GM21528 (cell line): ENCODE measurements around the gene NPEPPS.

Experiments
- ATAC-seq: cut with Tn5 transposase; IDR thresholded peaks from one replicate; pipeline ENCODE4 v1.9.1; 2021; ENCODE audit warnings: mild to moderate bottlenecking, moderate library complexity; ENCODE audit not compliant: unreplicated experiment, low FRiP score

The NPEPPS gene

GRCh38 chr17:47622180-47622549, 91.3 kb downstream of the NPEPPS start:
- no peak for ATAC-seq

- ATAC-seq = no peak
Measured at GRCh38 chr17:47624727-47625068, 93.8 kb downstream of the NPEPPS start.

- no peak for ATAC-seq
Measured at GRCh38 chr17:47628014-47628566, 97.2 kb downstream of the NPEPPS start.

- ATAC-seq = no peak
Measured at GRCh38 chr17:47629826-47630225, 98.9 kb downstream of the NPEPPS start.

GRCh38 chr17:47630614-47631013, 99.7 kb downstream of the NPEPPS start:
- no peak for ATAC-seq

- ATAC-seq = no peak
Measured at GRCh38 chr17:47632991-47633390, 102.1 kb downstream of the NPEPPS start.

GRCh38 chr17:47633996-47634395, 103.1 kb downstream of the NPEPPS start:
- no peak for ATAC-seq

- no peak for ATAC-seq
Measured at GRCh38 chr17:47634870-47635269, 104.0 kb downstream of the NPEPPS start.

- no peak for ATAC-seq
Measured at GRCh38 chr17:47635734-47636133, 104.8 kb downstream of the NPEPPS start.

- no peak for ATAC-seq
Measured at GRCh38 chr17:47636273-47637030, 105.5 kb downstream of the NPEPPS start.

- ATAC-seq = no peak
Measured at GRCh38 chr17:47638903-47639302, 108.0 kb downstream of the NPEPPS start.

GRCh38 chr17:47640076-47640475, 109.2 kb downstream of the NPEPPS start:
- no peak for ATAC-seq

GRCh38 chr17:47641202-47641601, 110.3 kb downstream of the NPEPPS start:
- no peak for ATAC-seq

- no peak for ATAC-seq
Measured at GRCh38 chr17:47643116-47643515, 112.2 kb downstream of the NPEPPS start.

GRCh38 chr17:47644324-47644723, 113.4 kb downstream of the NPEPPS start:
- ATAC-seq = no peak

GRCh38 chr17:47649153-47649971, 118.5 kb downstream of the NPEPPS start, which contains the start of gene KPNB1:
Gene KPNB1 (plus strand): TSS chr17:47649919. CDS start chr17:47650245, 326 bp downstream.
- peak; percentile 85 for ATAC-seq

- peak; percentile 2 for ATAC-seq
Measured at GRCh38 chr17:47649972-47650524, 119.1 kb downstream of the NPEPPS start.

- peak; percentile 40 for ATAC-seq
Measured at GRCh38 chr17:47650525-47651522, 119.9 kb downstream of the NPEPPS start.

- ATAC-seq = no peak
Measured at GRCh38 chr17:47651704-47652103, 120.8 kb downstream of the NPEPPS start.

- no peak for ATAC-seq
Measured at GRCh38 chr17:47652570-47652969, 121.7 kb downstream of the NPEPPS start.
